ENCODE measurements around the gene UQCR11. TPM values are rescaled to one million over a fixed set of nuclear protein-coding genes. Genes with fewer than 3 reads are reported as not detected.

UQCR11 gene
- total and polyA plus RNA-seq, 2 donors (not counting 3 experiments of a cell fraction or from before 2014, with no cell fraction given) = 165 to 210 TPM

GRCh38 chr19:1593501-1593772 is 11.8 kb downstream of the UQCR11 start:
- peaks cover 15% of the 10 kb centered on the region for H3K4me1 ChIP-seq (ENCODE audit: control insufficient read depth, extremely low read depth, insufficient read depth, low read length)
- peaks cover 10 to 15% of the 10 kb centered on the region in 2 experiments for H3K36me3 ChIP-seq (ENCODE audit: control insufficient read depth in 2 of 2, extremely low read depth in 1 of 2, insufficient read depth in 2 of 2, low read length in 2 of 2)
- no peaks in the 10 kb centered on the region for H3K9me1 ChIP-seq (replicated peaks; ENCODE audit: control insufficient read depth, extremely low read depth, insufficient read depth, low read length)
- H2AFZ ChIP-seq (ENCODE audit: low read depth, low read length) = peak overlapping the region; percentile 96
- no peak for TF ChIP-seq JUN (IDR thresholded peaks at IDR 0.05; ENCODE audit: borderline replicate concordance, insufficient read depth, insufficient read length, low read depth)
- TF ChIP-seq POLR2AphosphoS5 (IDR thresholded peaks at IDR 0.05; ENCODE audit: insufficient read depth, low read depth, low read length) = no peak
- TF ChIP-seq CTCF (IDR thresholded peaks at IDR 0.05; ENCODE audit: extremely low read depth in 1 of 2, insufficient read depth in 1 of 2, low read depth in 1 of 2, low read length in 2 of 2) = no peak
- no peak for TF ChIP-seq MAX (IDR thresholded peaks at IDR 0.05; ENCODE audit: insufficient read depth, insufficient read length)
- TF ChIP-seq POLR2A (IDR thresholded peaks at IDR 0.05; ENCODE audit: low read depth, low read length) = no peak
- no peak for TF ChIP-seq GATA2 (IDR thresholded peaks at IDR 0.05; ENCODE audit: insufficient read depth, insufficient read length, low read depth, low read length)
- no peak for TF ChIP-seq EZH2 (IDR thresholded peaks at IDR 0.05; ENCODE audit: borderline replicate concordance, low read depth, low read length, severe bottlenecking)
- no peak for TF ChIP-seq MYC (IDR thresholded peaks at IDR 0.05; ENCODE audit: low read depth, low read length)
- no peak for TF ChIP-seq FOS (IDR thresholded peaks at IDR 0.05; ENCODE audit: borderline replicate concordance, insufficient read depth, low read length)
- H3K9ac ChIP-seq (replicated peaks; ENCODE audit: extremely low read depth, insufficient read depth, low read length) = no peak overlapping the region
- no peaks in the 10 kb centered on the region for H3K27me3 ChIP-seq (ENCODE audit: control insufficient read depth in 2 of 2, insufficient read depth in 2 of 2, low read length in 2 of 2)
- no TSS peak for BruUV-seq (replicated peaks)
- peak overlapping the region; percentile 94 for H3K4me2 ChIP-seq (ENCODE audit: insufficient read depth, low read length)
- H4K20me1 ChIP-seq (replicated peaks; ENCODE audit: control insufficient read depth, extremely low read depth, insufficient read depth, low read length) = no peaks in the 10 kb centered on the region
- no peak overlapping the region for H3K4me3 ChIP-seq (replicated peaks in 1 of 3; ENCODE audit: insufficient read depth in 1 of 3, low read depth in 1 of 3, low read length in 3 of 3)
- intact Hi-C loops (cut with micrococcal nuclease) = loop anchor here (2.0 to 10.0 kb wide), 2 partner anchors 27 to 189 kb away; partner anchors contain the start of genes DAZAP1 and GAMT
- peaks cover 35% of the 10 kb centered on the region for H3K79me2 ChIP-seq (ENCODE audit: control insufficient read depth, insufficient read depth, low read length)
- ChIA-PET CTCF (interaction anchor here (1.3 to 1.6 kb wide), 2 partner anchors 11 to 47 kb away, joined by 4 to 7 read pairs; partner anchors contain the start of gene UQCR11), POLR2A (interaction anchor here (0.8 kb wide), 1 partner anchor 27 kb away, joined by 6 read pairs; no protein-coding TSS in a partner anchor)
- no peak overlapping the region for H3K27ac ChIP-seq (ENCODE audit: insufficient read depth, low read depth, low read length)
- dilution Hi-C loops (cut with MboI; ENCODE audit: extremely low pct_ligation_motif_present, low sequenced_read_pairs) = no loop called here
- no peak for FAIRE-seq
- DNase-seq (ENCODE audit: low read depth, low spot score) = no peak
- H3K9me3 ChIP-seq (replicated peaks; ENCODE audit: control insufficient read depth, insufficient read depth, low read length) = no peaks in the 10 kb centered on the region
